ENCODE data around the gene DUSP14.
"Not testable (repeated sequence)": the region's sequence is repeated elsewhere in the genome, so short reads cannot be mapped to it uniquely, and the experiment has no call there.

DUSP14 gene

GRCh38 chr17:37489197-37490001, at the start of gene DUSP14:
Gene DUSP14, plus strand, starts transcription at chr17:37489891. Its CDS starts 22,382 bp downstream, at chr17:37512273.
- Mint-ChIP-seq H3K4me3 (peak within 1 kb of the TSS; percentile 92), H3K9me3 (no peaks in the 10 kb centered on the region), H3K27me3 (ENCODE audit: low read depth) (peaks cover 3% of the 10 kb centered on the region), H3K4me1 (ENCODE audit: low read depth) (peaks cover 24% of the 10 kb centered on the region), H3K36me3 (ENCODE audit: low read depth) (no peaks in the 10 kb centered on the region), H3K27ac (peak within 1 kb of the TSS; percentile 90)

DNA sequence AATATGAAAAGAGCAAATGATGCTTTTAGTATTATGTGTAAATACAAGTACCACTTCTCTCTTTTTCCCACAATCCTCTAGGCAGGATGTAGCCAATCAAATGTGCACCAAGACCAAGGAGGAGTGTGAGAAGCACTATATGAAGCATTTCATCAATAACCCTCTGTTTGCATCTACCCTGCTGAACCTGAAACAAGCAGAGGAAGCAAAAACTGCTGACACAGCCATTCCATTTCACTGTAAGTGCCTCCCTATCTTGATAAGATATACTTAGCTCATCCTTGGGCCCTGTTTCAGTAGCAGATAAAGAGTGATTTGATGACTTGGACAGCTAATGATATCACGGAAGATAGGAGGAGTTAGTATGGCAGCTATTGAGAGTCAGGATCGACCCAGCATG, 49.3 kb upstream of the DUSP14 start:
- Mint-ChIP-seq H3K9me3 (no peaks in the 10 kb centered on the region), H3K4me3 (no peak overlapping the region), H3K27me3 (ENCODE audit: low read depth) (no peaks in the 10 kb centered on the region), H3K36me3 (ENCODE audit: low read depth) (peaks cover 38% of the 10 kb centered on the region), H3K27ac (no peak overlapping the region), H3K4me1 (ENCODE audit: low read depth) (peaks cover 10% of the 10 kb centered on the region)

- H3K9me3 Mint-ChIP-seq: not testable (repeated sequence)
Observed at GRCh38 chr17:37441369-37442014, 48.2 kb upstream of the DUSP14 start.

GRCh38 chr17:37446027-37446426, 43.7 kb upstream of the DUSP14 start:
- no peaks in the 10 kb centered on the region for H3K27me3 Mint-ChIP-seq (ENCODE audit: low read depth)
- no peak overlapping the region for H3K4me3 Mint-ChIP-seq
- no peak overlapping the region for H3K27ac Mint-ChIP-seq
- H3K9me3 Mint-ChIP-seq: no peaks in the 10 kb centered on the region
- H3K4me1 Mint-ChIP-seq (ENCODE audit: low read depth): no peaks in the 10 kb centered on the region
- H3K36me3 Mint-ChIP-seq (ENCODE audit: low read depth): peaks cover 23% of the 10 kb centered on the region

More at GRCh38 chr17:37441369-37442014, 48.2 kb upstream of the DUSP14 start:
- peaks cover 10% of the 10 kb centered on the region for H3K4me1 Mint-ChIP-seq (ENCODE audit: low read depth)
- not testable (repeated sequence) for H3K27ac Mint-ChIP-seq; H3K27me3 Mint-ChIP-seq (ENCODE audit: low read depth); H3K4me3 Mint-ChIP-seq
- peaks cover 36% of the 10 kb centered on the region for H3K36me3 Mint-ChIP-seq (ENCODE audit: low read depth)

- no peaks in the 10 kb centered on the region for H3K9me3 Mint-ChIP-seq
- H3K4me3 Mint-ChIP-seq: no peak overlapping the region
- H3K36me3 Mint-ChIP-seq (ENCODE audit: low read depth): peaks cover 20% of the 10 kb centered on the region
- H3K27me3 Mint-ChIP-seq (ENCODE audit: low read depth): no peaks in the 10 kb centered on the region
- no peaks in the 10 kb centered on the region for H3K4me1 Mint-ChIP-seq (ENCODE audit: low read depth)
- no peak overlapping the region for H3K27ac Mint-ChIP-seq
Observed at GRCh38 chr17:37447641-37448040, 42.0 kb upstream of the DUSP14 start.

DNA sequence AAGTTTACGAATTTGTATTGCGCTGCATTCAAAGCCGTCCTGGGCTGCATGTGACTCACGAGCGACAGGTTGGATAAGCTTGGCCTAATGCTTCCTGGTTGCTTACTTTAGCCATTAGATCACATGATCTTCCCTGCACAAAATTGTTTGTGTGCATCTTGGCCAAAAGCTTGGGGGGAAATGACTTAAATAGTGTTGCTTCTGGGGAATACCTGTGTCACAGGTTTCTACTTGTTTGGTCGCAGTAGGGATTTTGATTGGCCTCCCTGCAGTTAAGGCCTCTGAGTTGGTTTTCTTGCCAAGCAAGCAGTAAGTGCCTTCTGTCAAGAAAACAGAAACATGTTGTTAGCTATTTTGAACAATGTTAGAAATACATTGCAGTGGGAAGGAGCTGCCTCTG, 39.6 kb upstream of the DUSP14 start:
- H3K9me3 Mint-ChIP-seq: no peaks in the 10 kb centered on the region
- peaks cover 16% of the 10 kb centered on the region for H3K36me3 Mint-ChIP-seq (ENCODE audit: low read depth)
- no peaks in the 10 kb centered on the region for H3K4me1 Mint-ChIP-seq (ENCODE audit: low read depth)
- no peak overlapping the region for H3K4me3 Mint-ChIP-seq
- H3K27me3 Mint-ChIP-seq (ENCODE audit: low read depth): no peaks in the 10 kb centered on the region
- no peak overlapping the region for H3K27ac Mint-ChIP-seq

- not testable (repeated sequence) for H3K27ac Mint-ChIP-seq; H3K27me3 Mint-ChIP-seq (ENCODE audit: low read depth); H3K4me1 Mint-ChIP-seq (ENCODE audit: low read depth); H3K4me3 Mint-ChIP-seq; H3K9me3 Mint-ChIP-seq
- H3K36me3 Mint-ChIP-seq (ENCODE audit: low read depth): peaks cover 18% of the 10 kb centered on the region
Observed at GRCh38 chr17:37457801-37458200, 31.9 kb upstream of the DUSP14 start.

DNA sequence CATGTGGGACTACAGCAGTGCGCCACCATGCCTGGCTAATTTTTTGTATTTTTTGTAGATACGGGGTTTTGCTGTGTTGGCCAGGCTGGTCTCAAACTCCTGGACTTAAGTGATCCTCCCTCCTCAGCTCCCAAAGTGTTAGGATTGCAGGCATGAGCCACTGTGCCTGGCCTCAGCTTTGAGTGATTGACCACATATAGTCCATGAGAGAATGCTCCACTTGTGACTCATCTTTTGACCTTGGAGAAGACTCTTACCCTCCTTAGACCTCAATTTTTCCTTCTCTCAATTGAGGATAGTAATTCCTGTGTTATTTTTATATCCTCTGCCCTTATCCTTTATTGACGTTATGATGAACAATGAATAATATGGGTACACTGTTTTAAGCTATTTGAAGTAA, 30.9 kb upstream of the DUSP14 start:
- Mint-ChIP-seq H3K27ac (no peak overlapping the region), H3K9me3 (no peaks in the 10 kb centered on the region), H3K27me3 (ENCODE audit: low read depth) (no peaks in the 10 kb centered on the region), H3K4me1 (ENCODE audit: low read depth) (peaks cover 4% of the 10 kb centered on the region), H3K4me3 (no peak overlapping the region), H3K36me3 (ENCODE audit: low read depth) (peaks cover 16% of the 10 kb centered on the region)

GRCh38 chr17:37461668-37462067, 28.0 kb upstream of the DUSP14 start:
- Mint-ChIP-seq H3K9me3 (no peaks in the 10 kb centered on the region), H3K36me3 (ENCODE audit: low read depth) (peaks cover 27% of the 10 kb centered on the region), H3K4me3 (no peak overlapping the region), H3K4me1 (ENCODE audit: low read depth) (peaks cover 16% of the 10 kb centered on the region), H3K27me3 (ENCODE audit: low read depth) (no peaks in the 10 kb centered on the region), H3K27ac (peak overlapping the region; percentile 47)

- Mint-ChIP-seq H3K4me1 (ENCODE audit: low read depth) (peaks cover 17% of the 10 kb centered on the region), H3K36me3 (ENCODE audit: low read depth) (peaks cover 28% of the 10 kb centered on the region), H3K9me3 (no peaks in the 10 kb centered on the region), H3K4me3 (no peak overlapping the region), H3K27ac (no peak overlapping the region), H3K27me3 (ENCODE audit: low read depth) (no peaks in the 10 kb centered on the region)
Observed at GRCh38 chr17:37462492-37462891, 27.2 kb upstream of the DUSP14 start.

DNA sequence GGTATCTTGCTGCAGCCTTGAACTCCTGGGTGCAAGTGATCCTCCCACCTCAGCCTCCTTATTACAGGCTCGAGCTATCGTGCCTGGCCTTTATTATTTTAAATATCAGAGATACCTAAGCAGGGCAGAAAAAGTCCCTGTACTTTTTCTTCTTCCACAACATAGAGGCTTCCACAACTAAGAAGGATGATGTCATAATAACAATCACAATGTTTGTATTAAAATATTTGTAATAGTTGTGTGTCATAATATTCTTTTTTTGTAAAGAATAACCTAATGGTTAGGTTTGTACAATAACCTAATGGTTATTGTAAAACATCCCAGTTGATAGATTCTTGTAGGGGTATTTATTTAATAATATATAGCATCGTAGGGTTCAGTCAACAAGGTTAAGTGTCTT, 26.7 kb upstream of the DUSP14 start:
- Mint-ChIP-seq H3K36me3 (ENCODE audit: low read depth) (peaks cover 28% of the 10 kb centered on the region), H3K27me3 (ENCODE audit: low read depth) (no peaks in the 10 kb centered on the region), H3K4me1 (ENCODE audit: low read depth) (peaks cover 17% of the 10 kb centered on the region), H3K4me3 (no peak overlapping the region), H3K27ac (no peak overlapping the region), H3K9me3 (no peaks in the 10 kb centered on the region)

DNA sequence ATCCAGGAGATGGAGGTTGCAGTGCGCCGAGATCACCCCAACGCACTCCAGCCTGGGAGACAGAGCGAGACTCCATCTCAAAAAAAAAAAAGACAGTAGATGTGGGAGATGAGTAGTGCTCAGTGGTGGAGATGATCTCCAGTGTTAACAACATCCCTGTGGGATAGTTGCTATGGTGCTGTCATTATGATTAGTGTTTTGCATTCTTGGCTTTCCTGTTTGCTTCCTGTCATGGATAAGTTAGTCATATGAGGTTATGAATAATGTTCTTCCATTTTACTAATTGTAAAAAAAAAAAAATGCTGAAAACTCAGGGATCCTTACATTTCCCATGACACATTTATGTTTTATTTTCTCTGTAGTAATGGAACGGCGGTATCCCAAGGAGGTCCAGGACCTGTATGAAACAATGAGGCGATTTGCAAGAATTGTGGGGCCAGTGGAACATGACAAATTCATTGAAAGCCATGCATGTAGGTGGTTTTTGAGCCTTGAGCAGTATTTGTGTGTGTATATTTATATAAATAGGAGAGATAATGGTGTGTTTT, 24.5 kb upstream of the DUSP14 start:
- no peak overlapping the region for H3K27ac Mint-ChIP-seq
- H3K36me3 Mint-ChIP-seq (ENCODE audit: low read depth): peaks cover 33% of the 10 kb centered on the region

GRCh38 chr17:37466471-37466870, 23.2 kb upstream of the DUSP14 start:
- peaks cover 39% of the 10 kb centered on the region for H3K36me3 Mint-ChIP-seq (ENCODE audit: low read depth)

More for the DNA sequence above, 24.5 kb upstream of the DUSP14 start:
- no peaks in the 10 kb centered on the region for H3K9me3 Mint-ChIP-seq
- peaks cover 17% of the 10 kb centered on the region for H3K4me1 Mint-ChIP-seq (ENCODE audit: low read depth)
- no peak overlapping the region for H3K4me3 Mint-ChIP-seq
- no peaks in the 10 kb centered on the region for H3K27me3 Mint-ChIP-seq (ENCODE audit: low read depth)

GRCh38 chr17:37470181-37470580, 19.5 kb upstream of the DUSP14 start:
- peaks cover 10% of the 10 kb centered on the region for H3K4me1 Mint-ChIP-seq (ENCODE audit: low read depth)
- no peaks in the 10 kb centered on the region for H3K27me3 Mint-ChIP-seq (ENCODE audit: low read depth)
- H3K4me3 Mint-ChIP-seq: no peak overlapping the region
- H3K36me3 Mint-ChIP-seq (ENCODE audit: low read depth): peaks cover 35% of the 10 kb centered on the region
- no peaks in the 10 kb centered on the region for H3K9me3 Mint-ChIP-seq
- H3K27ac Mint-ChIP-seq: no peak overlapping the region

More at GRCh38 chr17:37466471-37466870, 23.2 kb upstream of the DUSP14 start:
- no peaks in the 10 kb centered on the region for H3K27me3 Mint-ChIP-seq (ENCODE audit: low read depth)
- no peaks in the 10 kb centered on the region for H3K9me3 Mint-ChIP-seq
- no peak overlapping the region for H3K4me3 Mint-ChIP-seq
- no peak overlapping the region for H3K27ac Mint-ChIP-seq
- H3K4me1 Mint-ChIP-seq (ENCODE audit: low read depth): peaks cover 16% of the 10 kb centered on the region
